ENCODE data around the gene TMPO.
"Not testable (repeated sequence)": the region's sequence is repeated elsewhere in the genome, so short reads cannot be mapped to it uniquely, and the experiment has no call there.

The TMPO gene

GRCh38 chr12:98579835-98580234 lies 64.4 kb downstream of the TMPO start:
- DNase-seq: no peak

GRCh38 chr12:98580695-98581094 lies 65.3 kb downstream of the TMPO start:
- no peak for DNase-seq

GRCh38 chr12:98581101-98581500 lies 65.7 kb downstream of the TMPO start:
- DNase-seq: no peak

- no peak for DNase-seq
Observed at GRCh38 chr12:98582093-98582492, 66.7 kb downstream of the TMPO start.

GRCh38 chr12:98587084-98587483 lies 71.7 kb downstream of the TMPO start:
- no peak for DNase-seq

GRCh38 chr12:98591209-98591608 lies 75.8 kb downstream of the TMPO start:
- DNase-seq: no peak

- DNase-seq: no peak
Observed at GRCh38 chr12:98592825-98593322, 77.5 kb downstream of the TMPO start.

- DNase-seq: peak; percentile 56 to 97 (median 92)
Observed at GRCh38 chr12:98593351-98594049, 78.1 kb downstream of the TMPO start, which contains the start of gene SLC25A3. Gene SLC25A3 (plus strand): TSS chr12:98593686. CDS start chr12:98593979, 293 bp downstream.

GRCh38 chr12:98594050-98594835 lies 78.9 kb downstream of the TMPO start:
- DNase-seq: peak in 8 of 14 donors; percentile 31 to 75 (median 53)

GRCh38 chr12:98595243-98595988 lies 80.0 kb downstream of the TMPO start:
- no peak for DNase-seq

- not testable (repeated sequence) for DNase-seq
Observed at GRCh38 chr12:98597313-98597712, 81.9 kb downstream of the TMPO start.
